ENCODE measurements around the gene MINK1. TPM values are rescaled to one million over a fixed set of nuclear protein-coding genes. Genes with fewer than 3 reads are reported as not detected.
A peak's percentile ranks its signal among the peaks of the same experiment; 100 is the strongest.

Gene MINK1
- total RNA-seq, 1 experiment from 2014 or later: 160 TPM

GRCh38 chr17:4810696-4811290 lies 22.3 kb upstream of the MINK1 start:
- peak overlapping the region; percentile 53 for H3K4me2 ChIP-seq
- POLR2A ChIA-PET (ENCODE audit: unreplicated experiment): no interaction called here
- BruUV-seq (replicated peaks): no TSS peak

DNA sequence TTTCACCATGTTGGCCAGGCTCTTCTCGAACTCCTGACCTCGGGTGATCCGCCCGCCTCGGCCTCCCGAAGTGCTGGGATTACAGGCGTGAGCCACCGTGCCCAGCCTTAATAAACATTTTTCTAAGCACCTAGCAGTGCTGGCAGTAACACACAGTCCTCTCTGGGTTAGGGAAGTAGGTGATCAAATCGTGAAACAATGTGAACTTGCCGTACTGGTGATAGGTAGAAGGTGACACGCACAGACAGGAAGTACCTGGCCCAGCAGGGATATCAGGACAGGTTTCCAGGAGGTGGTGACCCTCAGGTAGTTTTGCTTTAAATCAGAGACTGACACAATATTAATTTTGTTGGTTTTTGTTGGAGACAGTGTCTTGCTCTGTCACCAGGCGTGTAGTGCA lies 21.7 kb upstream of the MINK1 start:
- BruUV-seq (replicated peaks): no TSS peak
- H3K36me3 ChIP-seq (ENCODE audit: low read depth): 0 out of 2 replicates have a peak, but pooled peaks cover 9% of the 10 kb centered on the region
- H3K9me3 ChIP-seq (ENCODE audit: insufficient read depth, low read depth): no peaks in the 10 kb centered on the region
- intact Hi-C loops (cut with micrococcal nuclease; ENCODE audit: unreplicated experiment): no loop called here
- H3K4me1 ChIP-seq (replicated peaks; ENCODE audit: insufficient read depth): peaks cover 34% of the 10 kb centered on the region
- H3K4me2 ChIP-seq: peak overlapping the region; percentile 53
- H4K20me1 ChIP-seq (ENCODE audit: insufficient read depth): no peaks in the 10 kb centered on the region
- CTCF ChIA-PET: no interaction called here
- no peaks in the 10 kb centered on the region for H3K27me3 ChIP-seq (ENCODE audit: insufficient read depth, low read depth)
- peaks cover 32% of the 10 kb centered on the region for H3F3A ChIP-seq (ENCODE audit: insufficient read depth, low read depth)
- no peaks in the 10 kb centered on the region for H3K79me2 ChIP-seq (ENCODE audit: low read depth)
- H2AFZ ChIP-seq: no peak overlapping the region
- TF ChIP-seq, protein P1, sequence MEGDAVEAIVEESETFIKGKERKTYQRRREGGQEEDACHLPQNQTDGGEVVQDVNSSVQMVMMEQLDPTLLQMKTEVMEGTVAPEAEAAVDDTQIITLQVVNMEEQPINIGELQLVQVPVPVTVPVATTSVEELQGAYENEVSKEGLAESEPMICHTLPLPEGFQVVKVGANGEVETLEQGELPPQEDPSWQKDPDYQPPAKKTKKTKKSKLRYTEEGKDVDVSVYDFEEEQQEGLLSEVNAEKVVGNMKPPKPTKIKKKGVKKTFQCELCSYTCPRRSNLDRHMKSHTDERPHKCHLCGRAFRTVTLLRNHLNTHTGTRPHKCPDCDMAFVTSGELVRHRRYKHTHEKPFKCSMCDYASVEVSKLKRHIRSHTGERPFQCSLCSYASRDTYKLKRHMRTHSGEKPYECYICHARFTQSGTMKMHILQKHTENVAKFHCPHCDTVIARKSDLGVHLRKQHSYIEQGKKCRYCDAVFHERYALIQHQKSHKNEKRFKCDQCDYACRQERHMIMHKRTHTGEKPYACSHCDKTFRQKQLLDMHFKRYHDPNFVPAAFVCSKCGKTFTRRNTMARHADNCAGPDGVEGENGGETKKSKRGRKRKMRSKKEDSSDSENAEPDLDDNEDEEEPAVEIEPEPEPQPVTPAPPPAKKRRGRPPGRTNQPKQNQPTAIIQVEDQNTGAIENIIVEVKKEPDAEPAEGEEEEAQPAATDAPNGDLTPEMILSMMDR (conservative IDR thresholded peaks at IDR 0.05): no peak
- no peak for TF ChIP-seq EZH2 (IDR thresholded peaks at IDR 0.05; ENCODE audit: low read depth)
- H3K9me2 ChIP-seq (ENCODE audit: insufficient read depth): no peaks in the 10 kb centered on the region
- POLR2A ChIA-PET (ENCODE audit: unreplicated experiment): interaction anchor here (0.6 kb wide), 1 partner anchor 40 kb away, joined by 3 read pairs; no protein-coding TSS in a partner anchor
- H3K27ac ChIP-seq: peak overlapping the region; percentile 74
- DNase-seq: peak; percentile 54 to 92
- no peak overlapping the region for H3K4me3 ChIP-seq

More at GRCh38 chr17:4810696-4811290, 22.3 kb upstream of the MINK1 start:
- H3K9me2 ChIP-seq (ENCODE audit: insufficient read depth): no peaks in the 10 kb centered on the region
- H3K4me3 ChIP-seq: no peak overlapping the region
- TF ChIP-seq EZH2 (IDR thresholded peaks at IDR 0.05; ENCODE audit: low read depth): no peak
- TF ChIP-seq, protein P1 (conservative IDR thresholded peaks at IDR 0.05): no peak
- no peaks in the 10 kb centered on the region for H3K27me3 ChIP-seq (ENCODE audit: insufficient read depth, low read depth)
- peaks cover 38% of the 10 kb centered on the region for H3K4me1 ChIP-seq (replicated peaks; ENCODE audit: insufficient read depth)
- 0 out of 2 replicates have a peak, but pooled peaks cover 9% of the 10 kb centered on the region for H3K36me3 ChIP-seq (ENCODE audit: low read depth)
- H3K27ac ChIP-seq: peak overlapping the region; percentile 74
- no peaks in the 10 kb centered on the region for H3K79me2 ChIP-seq (ENCODE audit: low read depth)
- H3F3A ChIP-seq (ENCODE audit: insufficient read depth, low read depth): peaks cover 32% of the 10 kb centered on the region
- intact Hi-C loops (cut with micrococcal nuclease; ENCODE audit: unreplicated experiment): no loop called here
- CTCF ChIA-PET: interaction anchor here (0.6 kb wide), 1 partner anchor 20 kb away, joined by 5 read pairs; no protein-coding TSS in a partner anchor
- DNase-seq: no peak
- no peak overlapping the region for H2AFZ ChIP-seq
- no peaks in the 10 kb centered on the region for H3K9me3 ChIP-seq (ENCODE audit: insufficient read depth, low read depth)
- H4K20me1 ChIP-seq (ENCODE audit: insufficient read depth): no peaks in the 10 kb centered on the region

DNA sequence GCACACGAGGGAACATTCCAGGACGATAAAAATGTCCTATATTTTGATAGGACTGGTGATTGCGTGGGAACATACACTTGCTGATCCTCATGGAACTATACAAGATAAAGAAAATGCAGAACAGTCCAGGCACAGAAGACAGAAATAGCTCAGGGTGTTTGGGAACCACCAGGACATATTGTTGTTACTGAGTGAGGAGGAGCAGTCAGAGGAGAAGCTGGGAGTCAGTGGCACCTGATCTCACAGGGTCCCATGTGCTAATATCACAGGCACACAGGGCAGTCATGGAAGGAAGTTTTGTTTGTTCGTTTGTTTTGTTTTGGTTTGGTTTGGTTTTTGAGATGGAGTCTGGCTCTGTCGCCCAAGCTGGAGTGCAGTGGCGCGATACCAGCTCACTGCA lies 20.4 kb upstream of the MINK1 start:
- 0 out of 2 replicates have a peak, but pooled peaks cover 9% of the 10 kb centered on the region for H3K36me3 ChIP-seq (ENCODE audit: low read depth)
- DNase-seq: no peak
- no TSS peak for BruUV-seq (replicated peaks)
- no peak overlapping the region for H2AFZ ChIP-seq
- H3K4me2 ChIP-seq: no peak overlapping the region
- peaks cover 32% of the 10 kb centered on the region for H3K4me1 ChIP-seq (replicated peaks; ENCODE audit: insufficient read depth)
- H3K27me3 ChIP-seq (ENCODE audit: insufficient read depth, low read depth): no peaks in the 10 kb centered on the region
- peaks cover 32% of the 10 kb centered on the region for H3F3A ChIP-seq (ENCODE audit: insufficient read depth, low read depth)
- no peak overlapping the region for H3K27ac ChIP-seq
- H3K9me2 ChIP-seq (ENCODE audit: insufficient read depth): no peaks in the 10 kb centered on the region
- TF ChIP-seq, protein P1 (conservative IDR thresholded peaks at IDR 0.05): no peak
- no peak for TF ChIP-seq EZH2 (IDR thresholded peaks at IDR 0.05; ENCODE audit: low read depth)
- intact Hi-C loops (cut with micrococcal nuclease; ENCODE audit: unreplicated experiment): no loop called here
- ChIA-PET CTCF (no interaction called here), POLR2A (ENCODE audit: unreplicated experiment) (no interaction called here)
- H3K79me2 ChIP-seq (ENCODE audit: low read depth): no peaks in the 10 kb centered on the region
- H3K4me3 ChIP-seq: no peak overlapping the region
- no peaks in the 10 kb centered on the region for H4K20me1 ChIP-seq (ENCODE audit: insufficient read depth)
- no peaks in the 10 kb centered on the region for H3K9me3 ChIP-seq (ENCODE audit: insufficient read depth, low read depth)

Measured in PC-9 (cell line).